ENCODE data around the gene MSI2. TPM values are rescaled to one million over a fixed set of nuclear protein-coding genes. Genes with fewer than 3 reads are reported as not detected.
A peak's percentile ranks its signal among the peaks of the same experiment; 100 is the strongest.

MSI2 gene
- total RNA-seq, 1 donor from 2014 or later: 90.7 TPM

DNA sequence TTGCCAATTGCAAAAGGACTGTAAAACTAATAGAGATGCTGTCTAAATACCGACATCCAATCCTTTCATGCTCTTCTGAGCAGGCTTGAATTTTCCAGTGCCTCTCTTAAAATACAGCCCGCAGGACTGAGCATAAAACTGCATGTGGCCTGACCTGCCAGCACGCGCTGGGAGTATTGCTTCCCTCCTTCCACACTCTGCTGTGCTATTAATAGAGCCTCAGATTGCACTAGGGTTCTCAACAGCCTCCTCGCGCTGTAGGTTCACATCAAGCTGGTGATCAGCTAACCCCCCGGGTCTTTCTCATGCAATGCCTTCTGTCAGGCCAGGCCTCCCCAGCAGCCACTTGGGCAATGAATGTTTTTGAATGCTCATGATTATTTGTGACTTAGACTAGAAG is 14.2 kb upstream of the MSI2 start:
- ATAC-seq: peak; percentile 98
- DNase-seq: peak; percentile 48
- intact Hi-C loops (cut with micrococcal nuclease): loop anchor here (5.0 kb wide), 1 partner anchor 430 kb away; no protein-coding TSS in a partner anchor

DNA sequence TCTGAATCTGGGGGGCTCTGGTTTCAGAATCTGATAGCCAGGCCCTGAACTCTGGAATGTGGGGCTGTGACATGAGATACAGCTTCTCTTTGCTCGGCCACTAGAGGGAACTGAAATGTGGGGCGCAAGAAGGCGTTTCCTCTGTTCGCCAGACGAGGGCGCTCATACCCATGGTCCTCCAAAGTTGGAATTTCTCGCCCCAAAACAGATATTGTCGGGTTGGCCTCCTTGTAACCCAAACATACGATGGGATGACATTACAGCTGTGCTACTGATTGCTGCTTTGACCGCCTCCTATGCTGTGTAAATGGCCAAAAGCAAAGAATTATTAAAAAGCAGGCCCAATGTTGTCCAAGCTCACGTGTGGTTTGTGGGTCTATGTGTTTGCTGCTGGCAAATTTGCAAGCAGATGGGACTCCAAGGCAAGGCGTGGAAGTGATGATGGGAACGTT is 13.1 kb upstream of the MSI2 start:
- ATAC-seq (peak; percentile 83), DNase-seq (peak; percentile 71)
- intact Hi-C loops (cut with micrococcal nuclease): loop anchor here (5.0 kb wide), 1 partner anchor 429 kb away; no protein-coding TSS in a partner anchor

DNA sequence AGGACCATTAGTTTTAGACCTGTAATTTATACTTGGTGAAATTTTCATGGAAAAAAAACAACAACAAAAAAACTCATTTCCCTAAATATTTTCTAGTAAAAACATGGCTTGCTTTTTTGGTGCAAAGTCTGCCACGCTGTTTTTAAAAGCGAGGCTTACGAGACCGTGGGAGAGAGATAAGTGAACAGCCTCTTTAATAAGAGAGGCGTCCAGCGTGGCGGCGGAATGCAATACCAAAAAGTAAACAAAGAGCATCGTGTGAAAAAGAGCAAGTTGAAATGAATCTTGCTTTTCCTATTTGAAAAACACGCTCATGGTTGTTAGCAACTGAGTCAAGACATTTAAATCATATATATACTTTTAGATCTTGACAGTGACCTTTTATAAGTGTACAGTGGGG is 10.5 kb upstream of the MSI2 start:
- DNase-seq: no peak
- no peak for ATAC-seq
- intact Hi-C loops (cut with micrococcal nuclease): no loop called here

DNA sequence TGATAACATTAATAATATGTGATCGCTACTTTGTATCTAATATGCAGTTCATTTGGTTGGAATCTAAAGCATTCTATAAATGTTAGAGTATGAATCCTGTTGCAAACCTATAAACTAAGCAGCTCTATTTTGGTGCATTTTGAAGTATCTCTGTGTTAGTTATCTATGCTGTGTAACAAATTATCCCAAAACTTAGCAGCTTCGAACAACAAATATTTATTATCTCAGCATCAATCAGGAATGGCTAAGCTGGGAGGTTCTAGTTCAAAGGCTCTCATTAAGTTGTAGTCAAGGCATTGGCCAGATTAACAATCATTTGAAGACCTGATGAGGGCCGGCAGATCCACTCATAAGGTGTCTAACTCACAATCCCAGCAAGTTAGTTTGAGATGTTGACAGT is 10.1 kb upstream of the MSI2 start:
- DNase-seq: no peak
- no peak for ATAC-seq
- intact Hi-C loops (cut with micrococcal nuclease): no loop called here

DNA sequence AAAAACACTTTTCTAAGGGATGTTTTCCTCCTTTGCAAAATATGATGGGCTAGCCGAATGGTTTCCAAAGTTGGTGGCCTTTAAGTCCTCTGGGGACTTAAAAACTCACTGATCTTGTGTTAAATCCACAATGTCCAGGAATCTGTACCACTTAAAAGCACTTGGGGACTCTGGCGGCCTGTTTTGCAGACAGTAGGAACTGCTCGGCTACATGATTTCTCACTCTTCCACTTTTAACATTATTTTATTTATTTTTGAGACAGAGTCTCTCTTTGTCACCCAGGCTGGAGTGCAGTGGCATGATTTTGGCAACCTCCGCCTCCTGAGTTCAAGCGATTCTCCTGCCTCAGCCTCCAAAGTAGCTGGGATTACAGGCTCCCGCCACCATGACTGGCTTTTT is 9.1 kb upstream of the MSI2 start:
- no peak for DNase-seq
- intact Hi-C loops (cut with micrococcal nuclease): no loop called here
- no peak for ATAC-seq

DNA sequence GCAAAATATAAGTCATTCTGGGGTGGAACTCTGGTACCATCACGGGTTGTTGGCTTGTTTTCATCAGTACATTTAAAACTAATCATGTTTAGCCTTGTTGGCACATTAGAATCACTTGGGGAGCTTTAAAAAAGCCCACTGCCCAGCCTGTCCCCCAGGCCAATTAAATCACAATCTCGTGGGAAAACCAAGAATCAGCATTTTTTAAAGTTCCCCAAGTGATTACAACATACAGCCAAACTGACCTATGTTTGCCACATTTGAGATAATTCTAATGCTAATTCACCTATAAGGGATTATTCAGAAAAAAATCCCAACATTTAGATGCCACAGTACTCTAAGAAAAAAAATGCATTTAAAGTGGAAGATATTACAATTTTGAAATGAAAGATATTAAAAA is 8.4 kb upstream of the MSI2 start:
- no peak for ATAC-seq
- intact Hi-C loops (cut with micrococcal nuclease): no loop called here
- no peak for DNase-seq

DNA sequence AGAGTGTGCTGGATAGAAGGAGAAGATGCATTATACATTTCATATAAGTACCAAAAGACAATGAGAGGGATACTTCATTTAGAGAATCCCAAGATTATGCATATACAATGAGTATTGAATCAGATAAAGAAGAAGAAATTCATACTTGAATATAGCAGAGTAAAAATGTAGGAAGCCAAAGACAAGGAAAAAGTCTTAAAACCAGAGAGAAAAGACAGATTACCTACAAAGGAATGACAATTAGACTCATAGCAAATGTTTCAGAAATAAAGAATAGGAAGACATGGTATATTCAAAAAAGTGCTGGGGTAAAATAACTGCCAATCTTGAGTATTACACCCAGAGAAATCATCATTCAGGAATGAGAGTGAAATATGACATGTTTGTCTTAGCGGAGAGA is 6.8 kb upstream of the MSI2 start:
- intact Hi-C loops (cut with micrococcal nuclease): no loop called here
- no peak for ATAC-seq
- DNase-seq: no peak

DNA sequence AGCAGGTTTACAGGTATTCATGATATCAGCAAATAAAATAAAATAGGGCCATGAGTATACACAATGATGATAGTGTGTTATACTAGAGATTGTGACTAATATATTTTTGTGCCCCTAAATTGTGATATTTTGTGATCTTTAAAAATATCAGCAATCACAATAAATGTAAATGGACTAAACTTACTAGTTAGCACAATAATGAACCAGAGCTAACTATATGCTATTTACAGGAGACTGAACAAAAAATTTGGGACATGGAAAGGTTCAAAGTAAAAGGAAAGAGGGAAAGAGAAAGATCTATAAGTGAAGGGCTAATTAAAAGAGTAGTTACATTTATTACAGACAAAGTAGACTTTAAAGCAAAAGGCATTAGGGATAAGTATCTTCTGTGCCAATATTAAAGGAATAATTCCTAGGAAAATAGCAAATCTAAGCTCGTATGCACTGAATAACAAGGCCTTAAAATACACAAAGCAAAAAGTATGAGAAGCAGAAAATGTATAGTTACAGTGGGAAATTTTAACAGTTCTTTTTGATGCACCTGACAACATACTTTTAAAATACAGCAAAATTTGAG is 5.0 kb upstream of the MSI2 start:
- DNase-seq (no peak), ATAC-seq (no peak)
- intact Hi-C loops (cut with micrococcal nuclease): no loop called here

DNA sequence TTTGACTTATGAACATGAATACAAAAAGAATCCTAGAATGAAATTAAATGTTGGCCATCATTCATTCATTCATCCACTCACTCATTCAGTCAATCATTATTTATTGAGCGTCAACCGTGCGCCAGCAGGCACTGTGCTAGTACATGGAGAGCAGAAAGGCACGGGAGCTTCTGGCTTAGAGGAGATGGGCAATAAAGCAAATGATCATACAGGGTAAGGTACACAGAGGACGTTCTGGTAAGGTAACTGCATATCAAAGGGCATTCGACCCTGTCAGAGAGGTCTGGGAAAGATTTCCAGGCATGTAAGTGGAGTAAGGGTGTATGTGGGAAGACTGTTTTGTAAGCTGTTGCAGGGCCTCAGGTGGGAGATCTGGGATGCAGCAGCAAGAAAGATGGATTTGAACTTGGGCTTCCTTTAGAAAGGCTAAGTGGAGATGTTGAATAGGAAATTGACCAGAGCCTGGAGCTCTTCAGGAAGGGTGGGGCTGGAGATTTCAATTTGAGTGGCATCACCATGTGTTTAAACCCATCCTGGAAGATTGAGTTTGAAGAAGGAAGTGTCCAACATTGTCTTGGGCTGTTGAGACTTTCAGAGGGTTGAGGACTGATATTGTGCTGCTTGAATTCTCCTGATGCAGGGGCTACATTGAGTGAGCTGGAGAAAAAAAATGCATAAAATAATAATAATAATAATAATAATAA is 2.8 kb upstream of the MSI2 start:
- DNase-seq: no peak
- no peak for ATAC-seq
- intact Hi-C loops (cut with micrococcal nuclease): no loop called here

DNA sequence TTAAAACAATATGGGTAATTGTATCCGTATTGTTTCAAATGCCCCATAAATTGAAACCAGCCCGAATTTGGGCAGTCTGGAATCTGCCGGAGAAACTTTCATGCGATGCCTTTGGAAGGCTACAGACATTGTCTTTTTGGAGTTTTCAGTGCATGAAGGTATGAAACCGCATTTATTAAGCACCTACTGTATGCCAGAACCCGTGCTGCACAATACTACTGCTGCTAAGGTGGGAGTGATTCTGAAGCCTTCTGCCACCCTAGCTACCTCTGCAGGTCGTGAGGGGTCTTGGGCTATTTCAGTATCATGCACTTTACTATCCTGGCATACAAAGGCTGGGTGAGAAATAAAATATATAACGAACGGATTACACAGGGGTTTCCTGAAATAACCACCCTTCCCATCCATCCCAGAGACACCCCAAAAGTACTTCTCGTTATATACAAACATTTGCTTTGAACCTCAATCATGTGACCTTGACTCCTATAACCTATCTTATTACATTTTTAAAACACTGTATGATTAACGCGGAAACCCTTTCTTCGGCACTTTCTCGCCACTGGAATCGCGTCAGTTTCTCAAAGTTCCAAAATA is 1.0 kb upstream of the MSI2 start:
- ATAC-seq: no peak
- intact Hi-C loops (cut with micrococcal nuclease): no loop called here

DNA sequence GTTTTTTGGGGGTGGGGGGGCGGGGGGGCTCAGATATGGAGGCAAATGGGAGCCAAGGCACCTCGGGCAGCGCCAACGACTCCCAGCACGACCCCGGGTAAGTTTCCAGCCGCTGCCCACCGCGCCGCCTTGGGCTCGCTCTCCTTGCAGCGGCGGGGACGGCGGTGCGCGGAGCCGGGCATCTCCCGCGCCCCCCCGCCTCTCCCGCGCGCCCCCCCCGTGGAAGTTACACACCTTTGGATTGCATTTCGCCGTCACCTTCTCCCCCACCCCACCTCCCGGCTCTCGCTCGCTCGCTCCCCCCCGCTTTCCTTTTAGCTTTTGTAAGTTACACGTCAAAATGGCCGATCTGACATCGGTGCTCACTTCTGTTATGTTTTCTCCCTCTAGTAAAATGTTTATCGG is 387 bp downstream of the MSI2 start:
- DNase-seq (no peak), ATAC-seq (peak; percentile 34)
- intact Hi-C loops (cut with micrococcal nuclease): no loop called here

More for the DNA sequence above, 1.0 kb upstream of the MSI2 start:
- no peak for DNase-seq

DNA sequence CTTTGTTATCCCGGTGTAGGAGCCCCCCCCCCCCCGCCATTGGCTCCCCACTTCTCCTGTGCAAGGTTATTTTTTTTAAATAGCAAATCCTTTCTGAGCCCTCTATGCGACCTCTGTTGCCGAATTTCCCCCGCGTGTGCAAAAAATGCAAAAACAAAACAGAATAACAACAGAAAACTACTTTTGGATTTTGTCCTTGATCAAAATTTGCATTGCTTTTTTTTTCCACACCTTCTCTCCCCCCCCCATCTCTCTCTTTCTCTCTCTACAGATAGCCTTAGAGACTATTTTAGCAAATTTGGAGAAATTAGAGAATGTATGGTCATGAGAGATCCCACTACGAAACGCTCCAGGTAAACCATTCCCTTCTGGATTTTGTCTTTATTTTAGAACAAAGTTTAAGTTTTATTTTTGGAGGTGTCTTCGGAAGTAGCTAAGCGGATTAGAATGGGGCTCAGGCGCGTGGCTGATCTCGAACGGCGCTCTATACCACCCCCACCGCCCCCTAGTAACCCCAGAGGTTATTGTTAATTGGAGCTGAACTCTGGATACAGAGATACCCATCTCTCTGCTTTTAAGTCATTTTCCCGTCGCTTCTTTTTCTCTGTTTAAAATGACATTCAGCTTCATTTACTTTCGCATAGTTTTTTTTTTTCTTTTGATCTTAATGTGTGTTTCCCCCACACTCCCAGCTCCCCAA is 1.0 kb downstream of the MSI2 start:
- intact Hi-C loops (cut with micrococcal nuclease): no loop called here
- no peak for DNase-seq
- no peak for ATAC-seq

DNA sequence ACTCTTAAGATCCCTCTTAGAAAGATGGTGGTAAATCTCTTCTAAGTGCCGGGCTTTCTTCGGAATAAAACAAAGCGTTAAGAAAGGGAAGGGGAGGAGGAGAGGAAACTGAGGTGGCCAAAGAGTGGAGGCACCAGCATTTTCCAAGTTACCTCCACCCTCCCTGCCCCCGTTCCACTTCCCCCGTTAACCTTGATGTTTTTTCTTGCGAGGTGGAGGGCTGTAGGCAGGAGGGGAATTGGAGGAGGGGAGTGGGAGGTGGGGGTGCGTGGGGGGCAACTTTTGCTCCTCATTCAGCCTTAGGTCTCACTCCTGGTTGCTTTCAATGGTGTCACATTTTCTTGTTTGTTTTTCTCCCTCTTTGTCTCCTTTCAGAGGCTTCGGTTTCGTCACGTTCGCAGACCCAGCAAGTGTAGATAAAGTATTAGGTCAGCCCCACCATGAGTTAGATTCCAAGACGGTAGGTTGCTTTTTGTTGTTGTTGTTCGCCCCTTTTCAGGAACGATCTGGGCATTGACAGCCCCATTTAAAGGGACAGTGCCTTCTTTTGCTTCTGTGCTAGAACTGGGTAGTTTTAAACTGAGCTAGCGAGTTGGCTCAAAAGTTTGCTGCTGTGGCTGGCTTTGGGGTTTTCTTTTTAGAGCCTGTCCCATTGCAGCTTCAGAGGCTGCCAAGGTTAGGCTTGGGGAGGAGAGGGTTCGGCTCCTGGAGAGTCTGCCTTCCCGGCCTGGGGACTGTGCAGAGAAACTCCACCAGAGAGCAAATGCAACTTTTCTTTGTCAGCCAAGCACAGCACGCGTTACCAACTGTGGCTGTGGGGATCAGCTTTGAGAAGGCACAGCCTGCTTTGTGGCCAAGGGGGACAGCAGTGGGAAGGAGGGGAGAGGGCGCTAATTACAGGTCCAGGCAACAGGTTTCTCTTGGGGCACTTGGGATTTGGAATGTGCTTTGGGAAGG is 1.9 kb downstream of the MSI2 start:
- no peak for DNase-seq
- peak; percentile 2 for ATAC-seq
- intact Hi-C loops (cut with micrococcal nuclease): no loop called here

DNA sequence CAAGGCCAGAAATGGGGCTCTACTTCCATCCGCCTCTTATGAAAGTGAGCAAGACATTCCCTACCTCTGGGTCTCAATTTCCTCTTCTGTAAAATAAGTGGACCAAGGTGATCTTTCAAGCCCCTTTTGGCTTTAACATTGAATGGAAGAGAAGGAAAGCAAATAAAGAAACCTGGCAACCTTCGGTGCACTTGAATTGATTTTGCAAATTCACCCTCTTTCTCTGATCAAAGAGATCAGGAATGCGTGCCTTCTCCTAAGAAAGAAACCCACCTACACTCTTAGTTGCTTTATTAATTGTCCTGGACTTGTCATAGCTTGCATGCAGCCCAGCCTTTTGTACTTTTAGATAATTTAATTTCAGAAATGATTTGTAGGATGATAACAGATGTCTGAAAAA is 3.0 kb downstream of the MSI2 start:
- no peak for DNase-seq
- intact Hi-C loops (cut with micrococcal nuclease): no loop called here
- ATAC-seq: no peak

DNA sequence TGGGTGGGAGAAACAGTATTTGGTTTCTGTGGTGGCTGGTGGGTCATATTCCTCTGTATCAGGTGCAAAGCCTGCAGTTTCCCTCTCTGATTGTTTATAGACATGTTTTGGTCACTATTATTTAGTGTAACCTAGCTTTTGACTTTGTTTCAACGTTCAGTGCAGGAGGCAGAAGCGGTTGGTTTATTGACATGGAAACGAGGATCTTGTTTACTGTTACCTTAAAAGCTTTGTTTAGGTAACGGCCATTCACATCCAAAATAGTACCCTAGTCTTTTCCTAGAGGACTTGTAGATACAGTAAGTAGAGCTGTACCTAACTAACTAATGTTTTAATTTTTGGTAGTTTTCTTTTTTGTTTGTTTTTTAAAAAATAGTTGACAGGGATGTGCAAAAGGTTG is 3.5 kb downstream of the MSI2 start:
- no peak for ATAC-seq
- intact Hi-C loops (cut with micrococcal nuclease): no loop called here

DNA sequence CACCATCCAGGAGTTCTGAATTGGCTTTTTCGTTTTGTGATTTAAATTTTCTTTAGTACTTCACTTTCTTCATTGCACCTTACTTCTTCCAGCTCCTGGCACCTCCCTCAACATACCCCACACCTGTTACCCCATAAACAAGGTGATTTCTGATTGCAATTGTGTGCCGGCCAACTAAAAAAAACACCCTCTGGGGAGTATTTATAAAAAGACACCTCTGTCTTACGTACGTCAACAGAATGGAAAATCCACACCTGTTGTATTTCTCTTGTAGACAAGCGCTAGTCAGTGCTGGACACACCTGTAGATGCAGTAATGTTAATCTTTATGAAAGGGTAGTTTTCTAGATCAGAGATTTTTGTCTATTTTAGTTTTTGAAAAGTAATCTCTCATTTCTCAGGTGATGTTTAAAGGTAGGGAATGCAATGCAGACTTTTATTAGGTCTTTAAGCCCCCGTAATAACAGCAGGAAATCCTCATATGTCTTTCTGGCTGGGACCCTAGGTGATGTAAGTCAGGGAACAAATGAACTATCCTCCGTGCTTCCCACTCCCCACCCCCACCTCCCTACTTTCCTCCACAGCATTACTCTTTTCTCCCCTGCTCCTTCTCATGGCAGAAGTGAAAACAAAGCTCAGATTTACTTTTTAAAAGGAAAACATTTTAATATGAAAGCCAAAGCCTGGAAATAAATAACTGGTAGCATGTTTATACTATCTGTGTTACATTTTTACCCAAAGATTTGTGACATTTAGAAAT is 4.2 kb downstream of the MSI2 start:
- DNase-seq: no peak
- ATAC-seq: no peak
- intact Hi-C loops (cut with micrococcal nuclease): no loop called here

More for the DNA sequence above, 3.5 kb downstream of the MSI2 start:
- DNase-seq: no peak

DNA sequence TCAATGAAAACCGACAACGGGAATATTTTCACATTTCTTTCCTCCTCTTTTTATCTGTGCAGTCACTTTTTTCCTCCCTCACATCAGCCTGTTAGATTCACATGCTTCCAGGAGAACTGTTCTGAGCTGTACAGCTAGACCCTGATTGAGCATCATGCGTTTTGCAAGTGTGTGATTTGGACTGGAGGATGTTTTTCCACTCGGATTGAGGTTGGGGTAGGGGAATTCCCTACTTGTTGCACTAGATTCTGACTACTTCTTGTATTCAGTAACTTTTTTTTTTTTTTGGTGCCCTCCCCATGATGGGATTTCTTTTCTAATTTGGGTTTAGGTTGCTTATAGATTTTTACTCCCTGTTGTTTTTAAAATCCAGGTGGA is 4.8 kb downstream of the MSI2 start:
- intact Hi-C loops (cut with micrococcal nuclease): no loop called here
- DNase-seq (no peak), ATAC-seq (no peak)

DNA sequence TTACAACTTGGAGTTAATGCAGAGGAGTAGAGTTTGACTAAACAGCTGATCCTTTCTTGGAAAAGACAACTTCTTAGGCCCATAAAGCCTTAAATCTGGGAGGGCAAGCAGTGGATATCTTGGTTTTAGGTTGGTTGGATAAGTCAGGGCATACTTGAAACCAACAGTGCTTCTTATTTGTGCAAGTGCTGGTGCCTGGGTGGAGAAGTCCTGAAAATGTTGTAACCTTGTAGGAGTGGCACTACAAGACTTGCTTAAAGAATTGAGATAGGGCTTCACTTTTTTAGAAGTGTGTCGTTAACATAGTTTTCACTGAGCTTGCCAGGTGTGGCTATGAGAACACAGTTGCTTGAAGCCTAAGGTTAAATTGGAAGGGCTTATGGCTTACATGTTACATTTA is 6.2 kb downstream of the MSI2 start:
- no peak for DNase-seq
- no peak for ATAC-seq
- intact Hi-C loops (cut with micrococcal nuclease): no loop called here
